CD4-positive, alpha-beta memory T cell (primary cell): ENCODE measurements around the gene RAPGEF3. TPM values are rescaled to one million over a fixed set of nuclear protein-coding genes. Genes with fewer than 3 reads are reported as not detected.

Experiments
- CTCF ChIA-PET: fragments of 350-600 bp; sonication (Branson Sonifier 250); formaldehyde crosslinking; loops from one replicate; lab custom pipeline; 2021; ENCODE audit warnings: inconsistent platforms; ENCODE audit not compliant: partially characterized antibody; lab: Charles Lee
- POLR2A ChIA-PET: fragments of 350-600 bp; sonication (Branson Sonifier 250); formaldehyde crosslinking; loops from one replicate; lab custom pipeline; 2021; ENCODE audit not compliant: partially characterized antibody; lab: Charles Lee
- DNase-seq, 5 donors: peaks; one replicate each; pipeline versions ENCODE4 v3.0.0 to v3.0.0-alpha.2; 2020 to 2022; ENCODE audit warnings: mixed read lengths in 1 of 5
- H3K27ac ChIP-seq: one replicate; pipeline ENCODE4 v1.7.0; 2013; ENCODE audit warnings: low read depth, low read length
- H3K27me3 ChIP-seq: 2 replicates; pipeline ENCODE4 v1.7.0; 2013; ENCODE audit warnings: mild to moderate bottlenecking, low read length, moderate library complexity; ENCODE audit not compliant: insufficient read depth
- H3K36me3 ChIP-seq: 2 replicates; pipeline ENCODE4 v1.7.0; 2013; ENCODE audit warnings: mild to moderate bottlenecking, low read length, moderate library complexity; ENCODE audit not compliant: insufficient read depth
- H3K4me1 ChIP-seq: 2 replicates; pipeline ENCODE4 v1.7.0; 2013; ENCODE audit warnings: mild to moderate bottlenecking, low read length, moderate library complexity; ENCODE audit not compliant: insufficient read depth
- H3K4me3 ChIP-seq, 2 donors: one replicate each; pipeline ENCODE4 v1.7.0; 2013; ENCODE audit warnings: low read length in 2 of 2, mild to moderate bottlenecking in 1 of 2
- H3K9me3 ChIP-seq, 2 donors: one replicate each; pipeline ENCODE4 v1.7.0; 2013; ENCODE audit warnings: low read length in 2 of 2, control low read depth in 1 of 2; ENCODE audit not compliant: control insufficient read depth in 1 of 2
- H3K27ac Mint-ChIP-seq, 7 donors: one replicate each; pipeline ENCODE4 v1.8.0; 2020 to 2021; ENCODE audit warnings: mixed read lengths in 7 of 7, mild to moderate bottlenecking in 6 of 7, inconsistent platforms in 3 of 7, moderate library complexity in 3 of 7
- H3K27me3 Mint-ChIP-seq, 2 donors: one replicate each; pipeline ENCODE4 v1.8.0; 2020 to 2021; ENCODE audit warnings: mixed read lengths in 2 of 2
- H3K36me3 Mint-ChIP-seq, 2 donors: one replicate each; pipeline ENCODE4 v1.8.0; 2020 to 2021; ENCODE audit warnings: mixed read lengths in 2 of 2, inconsistent platforms in 1 of 2, mild to moderate bottlenecking in 1 of 2
- H3K4me1 Mint-ChIP-seq, 4 donors: one replicate each; pipeline ENCODE4 v1.8.0; 2020 to 2021; ENCODE audit warnings: mixed read lengths in 4 of 4, mild to moderate bottlenecking in 1 of 4
- H3K4me3 Mint-ChIP-seq, 8 donors: one replicate each; pipeline ENCODE4 v1.8.0; 2020 to 2021; ENCODE audit warnings: mixed read lengths in 8 of 8, mild to moderate bottlenecking in 7 of 8, moderate library complexity in 6 of 8, inconsistent platforms in 3 of 8
- H3K9me3 Mint-ChIP-seq, 8 donors: one replicate each; pipeline ENCODE4 v1.8.0; 2020 to 2021; ENCODE audit warnings: mixed read lengths in 8 of 8, mild to moderate bottlenecking in 5 of 8, inconsistent platforms in 3 of 8, moderate library complexity in 1 of 8
- intact Hi-C: fragments of 100-400 bp; cut with micrococcal nuclease; formaldehyde crosslinking; loops from one replicate; pipeline ENCODE4 v1.15.1; 2023
- polyA plus RNA-seq, 2 donors: library from polyadenylated mRNA; unstranded; fragments of 300-500 nt; fragmentation: Illumina TruSeq; gene quantifications; one replicate each; pipeline ENCODE4 v1.2.3, GENCODE V29; 2021
- total RNA-seq, 2 experiments: library from RNA; stranded (reverse); gene quantifications; one replicate each; pipeline ENCODE4 v1.2.3, GENCODE V29; 2021

RAPGEF3 gene
- total and polyA plus RNA-seq, 4 experiments from 2014 or later: 0.14 to 0.39 (median 0.15) TPM; not detected in 1

DNA sequence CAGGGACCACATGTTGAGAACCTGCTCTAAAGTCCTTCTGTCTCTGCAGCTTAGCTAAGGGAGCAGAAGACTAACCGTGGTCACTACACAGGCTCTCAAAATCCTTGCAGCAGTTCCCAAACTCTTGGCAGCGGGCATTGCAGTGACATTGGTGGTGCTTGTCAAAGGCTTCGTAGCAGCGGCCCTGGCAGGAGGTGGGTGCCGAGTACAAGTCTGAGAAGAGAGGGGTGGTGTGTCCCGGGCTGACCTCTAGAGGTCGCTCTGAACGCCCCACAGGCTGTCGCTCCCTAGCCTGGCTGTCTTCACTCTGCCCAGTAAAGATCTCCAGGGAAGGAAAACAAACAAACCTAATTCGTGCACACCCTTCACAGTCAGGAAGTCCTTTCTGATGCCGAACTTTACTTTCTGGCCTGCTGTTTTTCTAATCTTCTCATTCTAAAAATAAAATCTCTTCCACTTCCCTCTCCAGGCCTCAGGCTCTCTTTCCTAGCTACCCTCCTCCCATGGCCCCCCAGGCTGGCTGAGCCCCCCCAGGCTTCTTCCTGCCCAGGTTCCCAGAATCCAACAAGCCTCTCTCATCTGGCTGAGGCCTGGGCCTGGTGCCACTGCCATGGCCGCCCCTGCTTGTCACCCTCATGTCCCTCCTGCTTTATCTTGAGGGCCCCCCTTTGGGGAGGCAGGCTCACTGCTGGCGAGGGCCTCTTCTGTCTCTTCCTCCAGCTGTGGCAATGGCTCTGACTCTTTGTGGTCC lies 41.1 kb downstream of the RAPGEF3 start:
- no peak overlapping the region for H3K4me3 ChIP-seq
- H3K27ac ChIP-seq: peak overlapping the region; percentile 2
- POLR2A ChIA-PET: interaction anchor here (0.6 to 1.8 kb wide), 4 partner anchors 11 to 311 kb away, joined by 3 to 6 read pairs (median 3); no protein-coding TSS in a partner anchor
- Mint-ChIP-seq H3K27me3 (no peaks in the 10 kb centered on the region), H3K9me3 (no peaks in the 10 kb centered on the region), H3K4me3 (peak overlapping the region in 5 of 8 donors; percentile 24 to 70 (median 42)), H3K4me1 (peaks cover 22 to 40% (median 33%) of the 10 kb centered on the region in 4 donors), H3K27ac (peak overlapping the region; percentile 71 to 93 (median 90)), H3K36me3 (peaks cover 0 to 9% of the 10 kb centered on the region in 2 donors)
- peak; percentile 56 to 71 (median 62) for DNase-seq
- no peaks in the 10 kb centered on the region for H3K27me3 ChIP-seq
- H3K9me3 ChIP-seq: no peaks in the 10 kb centered on the region
- H3K4me1 ChIP-seq: peaks cover 18% of the 10 kb centered on the region
- CTCF ChIA-PET: interaction anchor here (1.0 to 16.7 kb wide), 6 partner anchors 10 to 118 kb away, joined by 4 to 318 read pairs (median 65); partner anchors contain the start of genes RPAP3 and SLC48A1
- intact Hi-C loops: loop anchor here (10.0 kb wide), 1 partner anchor 897 kb away; no protein-coding TSS in a partner anchor
- no peaks in the 10 kb centered on the region for H3K36me3 ChIP-seq

- intact Hi-C loops: loop anchor here (10.0 kb wide), 1 partner anchor 898 kb away; no protein-coding TSS in a partner anchor
- ChIA-PET POLR2A (no interaction called here), CTCF (interaction anchor here (1.6 to 16.7 kb wide), 7 partner anchors 11 to 234 kb away, joined by 4 to 318 read pairs (median 25); partner anchors contain the start of genes RPAP3 and SLC48A1)
- no peaks in the 10 kb centered on the region for H3K27me3 Mint-ChIP-seq
- Histone ChIP-seq H3K27ac (no peak overlapping the region), H3K9me3 (no peaks in the 10 kb centered on the region), H3K4me3 (no peak overlapping the region), H3K4me1 (peaks cover 18% of the 10 kb centered on the region), H3K36me3 (no peaks in the 10 kb centered on the region), H3K27me3 (no peaks in the 10 kb centered on the region)
- peak overlapping the region in 1 of 7 donors; percentile 35 for H3K27ac Mint-ChIP-seq
- H3K4me1 Mint-ChIP-seq: peaks cover 20 to 38% (median 29%) of the 10 kb centered on the region in 4 donors
- H3K36me3 Mint-ChIP-seq: peaks cover 0 to 9% of the 10 kb centered on the region in 2 donors
- DNase-seq: no peak
- H3K4me3 Mint-ChIP-seq: peak overlapping the region in 1 of 8 donors; percentile 43
- no peaks in the 10 kb centered on the region for H3K9me3 Mint-ChIP-seq
These were observed 41.6 kb downstream of the RAPGEF3 start for GRCh38 chr12:47717046-47717442.

GRCh38 chr12:47715877-47716548 lies 42.7 kb downstream of the RAPGEF3 start:
- Histone ChIP-seq H3K4me3 (no peak overlapping the region), H3K9me3 (no peaks in the 10 kb centered on the region), H3K36me3 (no peaks in the 10 kb centered on the region), H3K27me3 (no peaks in the 10 kb centered on the region), H3K27ac (no peak overlapping the region), H3K4me1 (peaks cover 18% of the 10 kb centered on the region)
- CTCF ChIA-PET: interaction anchor here (0.6 to 16.7 kb wide), 18 partner anchors 10 to 448 kb away, joined by 3 to 318 read pairs (median 5); partner anchors contain the start of genes RAPGEF3, RPAP3 and SLC48A1
- H3K27me3 Mint-ChIP-seq: no peaks in the 10 kb centered on the region
- H3K9me3 Mint-ChIP-seq: no peaks in the 10 kb centered on the region
- no peak for DNase-seq
- POLR2A ChIA-PET: interaction anchor here (0.9 to 1.4 kb wide), 6 partner anchors 10 to 123 kb away, joined by 3 to 4 read pairs (median 3); partner anchors contain the start of gene RPAP3
- no peak overlapping the region for H3K27ac Mint-ChIP-seq
- intact Hi-C loops: loop anchor here (1.0 to 10.0 kb wide), 9 partner anchors 10 to 899 kb away; partner anchors contain the start of gene RPAP3
- H3K36me3 Mint-ChIP-seq: peaks cover 0 to 9% of the 10 kb centered on the region in 2 donors
- H3K4me1 Mint-ChIP-seq: peaks cover 13 to 28% (median 20%) of the 10 kb centered on the region in 4 donors
- H3K4me3 Mint-ChIP-seq: no peak overlapping the region

DNA sequence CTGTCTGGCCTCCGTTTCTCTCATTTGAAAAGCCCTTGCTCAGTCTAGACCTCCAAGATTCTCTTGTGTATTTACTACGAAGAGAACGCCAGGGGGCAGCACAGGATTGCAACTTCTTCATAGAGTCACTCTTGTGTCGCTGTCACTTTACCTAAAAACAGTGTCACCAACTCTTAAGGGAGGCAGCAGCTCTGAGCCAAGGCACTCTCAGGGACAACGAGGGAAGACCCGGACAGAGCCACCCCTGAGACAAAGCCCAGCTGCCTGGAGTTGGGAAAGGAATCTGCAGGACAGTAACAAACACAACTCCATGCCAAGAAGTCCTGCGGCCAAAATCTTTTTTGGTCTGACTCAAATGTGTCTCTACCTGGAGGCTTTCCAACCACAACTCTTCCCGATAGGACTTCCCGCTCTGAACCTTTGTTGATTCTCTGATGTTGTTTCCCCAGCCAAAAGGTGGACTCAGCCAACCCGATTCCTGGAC lies 43.2 kb downstream of the RAPGEF3 start:
- POLR2A ChIA-PET: interaction anchor here (0.9 to 1.4 kb wide), 7 partner anchors 10 to 123 kb away, joined by 3 to 4 read pairs (median 3); partner anchors contain the start of gene RPAP3
- CTCF ChIA-PET: interaction anchor here (0.6 to 16.7 kb wide), 18 partner anchors 9 to 449 kb away, joined by 3 to 318 read pairs (median 5); partner anchors contain the start of genes RAPGEF3, RPAP3 and SLC48A1
- Mint-ChIP-seq H3K27ac (peak overlapping the region in 5 of 7 donors; percentile 24 to 77 (median 65)), H3K9me3 (no peaks in the 10 kb centered on the region), H3K27me3 (no peaks in the 10 kb centered on the region), H3K4me3 (no peak overlapping the region), H3K36me3 (peaks cover 0 to 9% of the 10 kb centered on the region in 2 donors), H3K4me1 (peaks cover 11 to 24% (median 20%) of the 10 kb centered on the region in 4 donors)
- peak; percentile 74 to 81 (median 78) for DNase-seq
- intact Hi-C loops: loop anchor here (1.0 to 10.0 kb wide), 9 partner anchors 9 to 899 kb away; partner anchors contain the start of gene RPAP3
- H3K27me3 ChIP-seq: no peaks in the 10 kb centered on the region
- no peak overlapping the region for H3K4me3 ChIP-seq
- no peaks in the 10 kb centered on the region for H3K9me3 ChIP-seq
- no peak overlapping the region for H3K27ac ChIP-seq
- no peaks in the 10 kb centered on the region for H3K36me3 ChIP-seq
- peaks cover 18% of the 10 kb centered on the region for H3K4me1 ChIP-seq

- H3K27me3 Mint-ChIP-seq: no peaks in the 10 kb centered on the region
- H3K4me3 ChIP-seq: no peak overlapping the region
- no peaks in the 10 kb centered on the region for H3K9me3 Mint-ChIP-seq
- peaks cover 18% of the 10 kb centered on the region for H3K4me1 ChIP-seq
- no peak for DNase-seq
- H3K36me3 ChIP-seq: no peaks in the 10 kb centered on the region
- no peak overlapping the region for H3K4me3 Mint-ChIP-seq
- POLR2A ChIA-PET: interaction anchor here (0.9 to 1.4 kb wide), 6 partner anchors 9 to 117 kb away, joined by 3 to 4 read pairs (median 3); partner anchors contain the start of gene RPAP3
- CTCF ChIA-PET: interaction anchor here (0.6 to 16.7 kb wide), 15 partner anchors 9 to 451 kb away, joined by 3 to 318 read pairs (median 6); partner anchors contain the start of genes RAPGEF3, RPAP3 and SLC48A1
- peak overlapping the region in 3 of 7 donors; percentile 24 to 77 (median 65) for H3K27ac Mint-ChIP-seq
- H3K4me1 Mint-ChIP-seq: peaks cover 11 to 24% (median 20%) of the 10 kb centered on the region in 4 donors
- intact Hi-C loops: loop anchor here (1.0 to 10.0 kb wide), 9 partner anchors 9 to 900 kb away; partner anchors contain the start of gene RPAP3
- no peaks in the 10 kb centered on the region for H3K9me3 ChIP-seq
- H3K27ac ChIP-seq: no peak overlapping the region
- H3K27me3 ChIP-seq: no peaks in the 10 kb centered on the region
- H3K36me3 Mint-ChIP-seq: peaks cover 0 to 9% of the 10 kb centered on the region in 2 donors
These were observed 43.8 kb downstream of the RAPGEF3 start for GRCh38 chr12:47714826-47715386.

- no peaks in the 10 kb centered on the region for H3K27me3 Mint-ChIP-seq
- H3K4me3 Mint-ChIP-seq: no peak overlapping the region
- Histone ChIP-seq H3K4me3 (no peak overlapping the region), H3K27me3 (no peaks in the 10 kb centered on the region), H3K36me3 (no peaks in the 10 kb centered on the region), H3K27ac (no peak overlapping the region), H3K4me1 (peaks cover 30% of the 10 kb centered on the region), H3K9me3 (no peaks in the 10 kb centered on the region)
- ChIA-PET CTCF (interaction anchor here (0.6 to 16.7 kb wide), 3 partner anchors 31 to 123 kb away, joined by 3 to 318 read pairs (median 185); partner anchors contain the start of gene SLC48A1), POLR2A (no interaction called here)
- peaks cover 13 to 33% (median 24%) of the 10 kb centered on the region in 4 donors for H3K4me1 Mint-ChIP-seq
- H3K9me3 Mint-ChIP-seq: no peaks in the 10 kb centered on the region
- intact Hi-C loops: loop anchor here (10.0 kb wide), 1 partner anchor 903 kb away; no protein-coding TSS in a partner anchor
- H3K27ac Mint-ChIP-seq: peak overlapping the region in 1 of 7 donors; percentile 25
- H3K36me3 Mint-ChIP-seq: no peaks in the 10 kb centered on the region
- no peak for DNase-seq
These were observed 46.5 kb downstream of the RAPGEF3 start for GRCh38 chr12:47712171-47712570.
